CD4-positive, alpha-beta memory T cell (primary cell): Measurements from ENCODE around the gene TMEM131. TPM values are rescaled to one million over a fixed set of nuclear protein-coding genes. Genes with fewer than 3 reads are reported as not detected.
"Not testable (repeated sequence)": the region's sequence is repeated elsewhere in the genome, so short reads cannot be mapped to it uniquely, and the experiment has no call there.

Experiments used
- CTCF ChIA-PET: fragments of 350-600 bp; sonication (Branson Sonifier 250); formaldehyde crosslinking; loops from one replicate; lab custom pipeline; 2021; ENCODE audit warnings: inconsistent platforms; ENCODE audit not compliant: partially characterized antibody; lab: Charles Lee
- POLR2A ChIA-PET: fragments of 350-600 bp; sonication (Branson Sonifier 250); formaldehyde crosslinking; loops from one replicate; lab custom pipeline; 2021; ENCODE audit not compliant: partially characterized antibody; lab: Charles Lee
- DNase-seq, 5 donors: peaks; one replicate each; pipeline versions ENCODE4 v3.0.0 to v3.0.0-alpha.2; 2020 to 2022; ENCODE audit warnings: mixed read lengths in 1 of 5
- H3K27ac ChIP-seq: one replicate; pipeline ENCODE4 v1.7.0; 2013; ENCODE audit warnings: low read depth, low read length
- H3K27me3 ChIP-seq: 2 replicates; pipeline ENCODE4 v1.7.0; 2013; ENCODE audit warnings: mild to moderate bottlenecking, low read length, moderate library complexity; ENCODE audit not compliant: insufficient read depth
- H3K36me3 ChIP-seq: 2 replicates; pipeline ENCODE4 v1.7.0; 2013; ENCODE audit warnings: mild to moderate bottlenecking, low read length, moderate library complexity; ENCODE audit not compliant: insufficient read depth
- H3K4me1 ChIP-seq: 2 replicates; pipeline ENCODE4 v1.7.0; 2013; ENCODE audit warnings: mild to moderate bottlenecking, low read length, moderate library complexity; ENCODE audit not compliant: insufficient read depth
- H3K4me3 ChIP-seq, 2 donors: one replicate each; pipeline ENCODE4 v1.7.0; 2013; ENCODE audit warnings: low read length in 2 of 2, mild to moderate bottlenecking in 1 of 2
- H3K9me3 ChIP-seq, 2 donors: one replicate each; pipeline ENCODE4 v1.7.0; 2013; ENCODE audit warnings: low read length in 2 of 2, control low read depth in 1 of 2; ENCODE audit not compliant: control insufficient read depth in 1 of 2
- H3K27ac Mint-ChIP-seq, 7 donors: one replicate each; pipeline ENCODE4 v1.8.0; 2020 to 2021; ENCODE audit warnings: mixed read lengths in 7 of 7, mild to moderate bottlenecking in 6 of 7, inconsistent platforms in 3 of 7, moderate library complexity in 3 of 7
- H3K27me3 Mint-ChIP-seq, 2 donors: one replicate each; pipeline ENCODE4 v1.8.0; 2020 to 2021; ENCODE audit warnings: mixed read lengths in 2 of 2
- H3K36me3 Mint-ChIP-seq, 2 donors: one replicate each; pipeline ENCODE4 v1.8.0; 2020 to 2021; ENCODE audit warnings: mixed read lengths in 2 of 2, inconsistent platforms in 1 of 2, mild to moderate bottlenecking in 1 of 2
- H3K4me1 Mint-ChIP-seq, 4 donors: one replicate each; pipeline ENCODE4 v1.8.0; 2020 to 2021; ENCODE audit warnings: mixed read lengths in 4 of 4, mild to moderate bottlenecking in 1 of 4
- H3K4me3 Mint-ChIP-seq, 8 donors: one replicate each; pipeline ENCODE4 v1.8.0; 2020 to 2021; ENCODE audit warnings: mixed read lengths in 8 of 8, mild to moderate bottlenecking in 7 of 8, moderate library complexity in 6 of 8, inconsistent platforms in 3 of 8
- H3K9me3 Mint-ChIP-seq, 8 donors: one replicate each; pipeline ENCODE4 v1.8.0; 2020 to 2021; ENCODE audit warnings: mixed read lengths in 8 of 8, mild to moderate bottlenecking in 5 of 8, inconsistent platforms in 3 of 8, moderate library complexity in 1 of 8
- intact Hi-C: fragments of 100-400 bp; cut with micrococcal nuclease; formaldehyde crosslinking; loops from one replicate; pipeline ENCODE4 v1.15.1; 2023
- polyA plus RNA-seq, 2 donors: library from polyadenylated mRNA; unstranded; fragments of 300-500 nt; fragmentation: Illumina TruSeq; gene quantifications; one replicate each; pipeline ENCODE4 v1.2.3, GENCODE V29; 2021
- total RNA-seq, 2 experiments: library from RNA; stranded (reverse); gene quantifications; one replicate each; pipeline ENCODE4 v1.2.3, GENCODE V29; 2021

Gene TMEM131
- total and polyA plus RNA-seq, 4 experiments from 2014 or later: 6.3 to 47.6 (median 31.4) TPM

- intact Hi-C loops: no loop called here
- POLR2A ChIA-PET: no interaction called here
- Mint-ChIP-seq H3K27me3 (no peaks in the 10 kb centered on the region), H3K4me1 (peaks cover 4 to 23% (median 9%) of the 10 kb centered on the region in 4 donors), H3K4me3 (no peak overlapping the region), H3K27ac (no peak overlapping the region), H3K9me3 (peaks cover 0 to 22% (median 3%) of the 10 kb centered on the region in 8 donors), H3K36me3 (peaks cover 51 to 68% of the 10 kb centered on the region in 2 donors)
- CTCF ChIA-PET: no interaction called here
- Histone ChIP-seq H3K9me3 (no peaks in the 10 kb centered on the region), H3K27ac (no peak overlapping the region), H3K4me1 (no peaks in the 10 kb centered on the region), H3K27me3 (no peaks in the 10 kb centered on the region), H3K36me3 (no peaks in the 10 kb centered on the region), H3K4me3 (no peak overlapping the region)
- no peak for DNase-seq
These were observed 134.6 kb downstream of the TMEM131 start for GRCh38 chr2:97861177-97861576.

GRCh38 chr2:97858442-97858841, 137.3 kb downstream of the TMEM131 start:
- peaks cover 0 to 11% (median 1%) of the 10 kb centered on the region in 8 donors for H3K9me3 Mint-ChIP-seq
- POLR2A ChIA-PET: no interaction called here
- peaks cover 51 to 52% of the 10 kb centered on the region in 2 donors for H3K36me3 Mint-ChIP-seq
- Histone ChIP-seq H3K4me3 (no peak overlapping the region), H3K9me3 (no peaks in the 10 kb centered on the region), H3K27me3 (no peaks in the 10 kb centered on the region), H3K36me3 (no peaks in the 10 kb centered on the region), H3K27ac (no peak overlapping the region), H3K4me1 (no peaks in the 10 kb centered on the region)
- H3K27me3 Mint-ChIP-seq: no peaks in the 10 kb centered on the region
- intact Hi-C loops: no loop called here
- no peak overlapping the region for H3K4me3 Mint-ChIP-seq
- H3K27ac Mint-ChIP-seq: peak overlapping the region in 2 of 7 donors; percentile 2 to 64
- CTCF ChIA-PET: no interaction called here
- peaks cover 11 to 30% (median 12%) of the 10 kb centered on the region in 4 donors for H3K4me1 Mint-ChIP-seq
- no peak for DNase-seq

GRCh38 chr2:97857553-97857952, 138.2 kb downstream of the TMEM131 start:
- DNase-seq: no peak
- intact Hi-C loops: no loop called here
- Histone ChIP-seq H3K27ac (no peak overlapping the region), H3K27me3 (no peaks in the 10 kb centered on the region), H3K4me3 (no peak overlapping the region), H3K36me3 (no peaks in the 10 kb centered on the region), H3K4me1 (no peaks in the 10 kb centered on the region), H3K9me3 (no peaks in the 10 kb centered on the region)
- ChIA-PET POLR2A (no interaction called here), CTCF (no interaction called here)
- H3K4me1 Mint-ChIP-seq: peaks cover 16 to 35% (median 18%) of the 10 kb centered on the region in 4 donors
- no peak overlapping the region for H3K4me3 Mint-ChIP-seq
- peaks cover 0 to 4% (median 0%) of the 10 kb centered on the region in 8 donors for H3K9me3 Mint-ChIP-seq
- peaks cover 47 to 51% of the 10 kb centered on the region in 2 donors for H3K36me3 Mint-ChIP-seq
- no peak overlapping the region for H3K27ac Mint-ChIP-seq
- H3K27me3 Mint-ChIP-seq: no peaks in the 10 kb centered on the region

GRCh38 chr2:97853057-97853456, 142.7 kb downstream of the TMEM131 start:
- H3K27ac ChIP-seq, H3K27me3 Mint-ChIP-seq, H3K4me3 ChIP-seq, CTCF ChIA-PET, H3K9me3 ChIP-seq, H3K27me3 ChIP-seq, POLR2A ChIA-PET, H3K27ac Mint-ChIP-seq, intact Hi-C loops, H3K9me3 Mint-ChIP-seq, DNase-seq, H3K36me3 ChIP-seq: not testable (repeated sequence)
- Mint-ChIP-seq H3K4me1 (peaks cover 35 to 57% (median 43%) of the 10 kb centered on the region in 4 donors), H3K36me3 (peaks cover 18 to 29% of the 10 kb centered on the region in 2 donors), H3K4me3 (peak overlapping the region in 1 of 8 donors; percentile 32)
- H3K4me1 ChIP-seq: peaks cover 20% of the 10 kb centered on the region

- CTCF ChIA-PET: no interaction called here
- POLR2A ChIA-PET: interaction anchor here (0.6 kb wide), 1 partner anchor 165 kb away, joined by 3 read pairs; no protein-coding TSS in a partner anchor
- H3K4me1 ChIP-seq: peaks cover 20% of the 10 kb centered on the region
- H3K27me3 ChIP-seq: no peaks in the 10 kb centered on the region
- Mint-ChIP-seq H3K4me3 (peak overlapping the region in 5 of 8 donors; percentile 3 to 23 (median 10)), H3K27me3 (no peaks in the 10 kb centered on the region), H3K4me1 (peaks cover 32 to 70% (median 42%) of the 10 kb centered on the region in 4 donors), H3K9me3 (no peaks in the 10 kb centered on the region), H3K27ac (peak overlapping the region in 3 of 7 donors; percentile 1 to 17 (median 3)), H3K36me3 (peaks cover 8 to 20% of the 10 kb centered on the region in 2 donors)
- no peaks in the 10 kb centered on the region for H3K36me3 ChIP-seq
- no peak overlapping the region for H3K27ac ChIP-seq
- intact Hi-C loops: no loop called here
- no peaks in the 10 kb centered on the region for H3K9me3 ChIP-seq
- no peak for DNase-seq
- no peak overlapping the region for H3K4me3 ChIP-seq
These were observed 144.6 kb downstream of the TMEM131 start for GRCh38 chr2:97851172-97851571.

GRCh38 chr2:97849881-97850528, 145.7 kb downstream of the TMEM131 start:
- Mint-ChIP-seq H3K27me3 (no peaks in the 10 kb centered on the region), H3K36me3 (peaks cover 8 to 20% of the 10 kb centered on the region in 2 donors), H3K9me3 (no peaks in the 10 kb centered on the region), H3K27ac (peak overlapping the region in 3 of 7 donors; percentile 29 to 38 (median 36)), H3K4me3 (peak overlapping the region in 4 of 8 donors; percentile 2 to 29 (median 8)), H3K4me1 (peaks cover 34 to 73% (median 48%) of the 10 kb centered on the region in 4 donors)
- POLR2A ChIA-PET: no interaction called here
- Histone ChIP-seq H3K36me3 (no peaks in the 10 kb centered on the region), H3K4me1 (peaks cover 20% of the 10 kb centered on the region), H3K9me3 (no peaks in the 10 kb centered on the region), H3K27ac (no peak overlapping the region), H3K27me3 (no peaks in the 10 kb centered on the region), H3K4me3 (no peak overlapping the region)
- CTCF ChIA-PET: no interaction called here
- no peak for DNase-seq
- intact Hi-C loops: no loop called here

GRCh38 chr2:97848306-97848705, 147.4 kb downstream of the TMEM131 start:
- no peaks in the 10 kb centered on the region for H3K9me3 ChIP-seq
- no peak for DNase-seq
- CTCF ChIA-PET: no interaction called here
- POLR2A ChIA-PET: interaction anchor here (0.7 kb wide), 1 partner anchor 148 kb away, joined by 3 read pairs; no protein-coding TSS in a partner anchor
- peaks cover 4 to 9% of the 10 kb centered on the region in 2 donors for H3K36me3 Mint-ChIP-seq
- H3K4me3 ChIP-seq: no peak overlapping the region
- H3K4me1 ChIP-seq: peaks cover 20% of the 10 kb centered on the region
- no peaks in the 10 kb centered on the region for H3K27me3 Mint-ChIP-seq
- H3K27me3 ChIP-seq: no peaks in the 10 kb centered on the region
- no peak overlapping the region for H3K4me3 Mint-ChIP-seq
- no peaks in the 10 kb centered on the region for H3K9me3 Mint-ChIP-seq
- intact Hi-C loops: no loop called here
- H3K4me1 Mint-ChIP-seq: peaks cover 28 to 61% (median 39%) of the 10 kb centered on the region in 4 donors
- H3K36me3 ChIP-seq: no peaks in the 10 kb centered on the region
- peak overlapping the region in 1 of 7 donors; percentile 13 for H3K27ac Mint-ChIP-seq
- no peak overlapping the region for H3K27ac ChIP-seq
